H9 (cell line): ENCODE data around the gene HOXA2. TPM values are rescaled to one million over a fixed set of nuclear protein-coding genes. Genes with fewer than 3 reads are reported as not detected.
A peak's percentile ranks its signal among the peaks of the same experiment; 100 is the strongest.

ENCODE experiments used
- DNase-seq: peaks from one replicate; pipeline ENCODE4 v3.0.0-alpha.2; 2017
- H2AFZ ChIP-seq: one replicate; pipeline ENCODE4 v1.6.1; 2013; ENCODE audit warnings: mild to moderate bottlenecking, low read length, control low read depth, moderate library complexity
- H2AK5ac ChIP-seq: 2 replicates; pipeline ENCODE4 v1.6.1; 2013; ENCODE audit warnings: low read length, control low read depth, mixed read lengths; ENCODE audit not compliant: insufficient read length
- H2BK120ac ChIP-seq: one replicate; pipeline ENCODE4 v1.6.1; 2013; ENCODE audit warnings: low read depth, mild to moderate bottlenecking, low read length, control low read depth, inconsistent platforms; ENCODE audit not compliant: poor library complexity, severe bottlenecking
- H2BK12ac ChIP-seq: 2 replicates; pipeline ENCODE4 v1.6.1; 2013; ENCODE audit warnings: low read length, control low read depth, mixed read lengths, low read depth; ENCODE audit not compliant: insufficient read length
- H2BK15ac ChIP-seq: 2 replicates; pipeline ENCODE4 v1.6.1; 2013; ENCODE audit warnings: low read depth, low read length, control low read depth
- H2BK20ac ChIP-seq: one replicate; pipeline ENCODE4 v1.6.1; 2013; ENCODE audit warnings: low read depth, mild to moderate bottlenecking, low read length, control low read depth, inconsistent platforms; ENCODE audit not compliant: poor library complexity, severe bottlenecking
- H2BK5ac ChIP-seq: 2 replicates; pipeline ENCODE4 v1.6.1; 2013; ENCODE audit warnings: low read length, control low read depth, mixed read lengths; ENCODE audit not compliant: insufficient read length
- H3K14ac ChIP-seq: 2 replicates; pipeline ENCODE4 v1.6.1; 2013; ENCODE audit warnings: low read length, control low read depth; ENCODE audit not compliant: insufficient read depth
- H3K18ac ChIP-seq: 2 replicates; pipeline ENCODE4 v1.6.1; 2013; ENCODE audit warnings: low read depth, mild to moderate bottlenecking, mixed read lengths, low read length, control low read depth; ENCODE audit not compliant: insufficient read length
- H3K23ac ChIP-seq: 2 replicates; pipeline ENCODE4 v1.6.1; 2013; ENCODE audit warnings: low read length, control low read depth, mixed read lengths, low read depth; ENCODE audit not compliant: insufficient read length
- H3K23me2 ChIP-seq: 2 replicates; pipeline ENCODE4 v1.6.1; 2013; ENCODE audit warnings: low read depth, mild to moderate bottlenecking, mixed read lengths, low read length, control low read depth; ENCODE audit not compliant: insufficient read length, poor library complexity, severe bottlenecking
- H3K27ac ChIP-seq: 2 replicates; pipeline ENCODE4 v1.5.1; 2013; ENCODE audit warnings: low read length, control low read depth, mixed read lengths, low read depth; ENCODE audit not compliant: insufficient read length
- H3K27me3 ChIP-seq: 2 replicates; pipeline ENCODE4 v1.6.1; 2013; ENCODE audit warnings: low read length, control low read depth, inconsistent platforms; ENCODE audit not compliant: insufficient read depth
- H3K4ac ChIP-seq: 2 replicates; pipeline ENCODE4 v1.6.1; 2013; ENCODE audit warnings: low read depth, mild to moderate bottlenecking, control low read depth, inconsistent platforms, low read length, moderate library complexity
- H3K4me1 ChIP-seq: 2 replicates; pipeline ENCODE4 v1.6.1; 2013; ENCODE audit warnings: low read length, control low read depth, inconsistent platforms; ENCODE audit not compliant: insufficient read depth
- H3K4me2 ChIP-seq: 2 replicates; pipeline ENCODE4 v1.6.1; 2013; ENCODE audit warnings: low read length, control low read depth, mixed read lengths; ENCODE audit not compliant: insufficient read length, insufficient read depth
- H3K56ac ChIP-seq: 2 replicates; pipeline ENCODE4 v1.6.1; 2013; ENCODE audit warnings: low read depth, mild to moderate bottlenecking, mixed read lengths, low read length, control low read depth; ENCODE audit not compliant: insufficient read length
- H3K79me1 ChIP-seq: 2 replicates; pipeline ENCODE4 v1.6.1; 2013; ENCODE audit warnings: low read depth, mild to moderate bottlenecking, moderate library complexity, low read length, control low read depth, inconsistent platforms; ENCODE audit not compliant: insufficient read depth, poor library complexity, severe bottlenecking
- H3K79me2 ChIP-seq: 2 replicates; pipeline ENCODE4 v1.6.1; 2013; ENCODE audit warnings: low read length, control low read depth, inconsistent platforms; ENCODE audit not compliant: insufficient read depth
- H3K9ac ChIP-seq: 2 replicates; pipeline ENCODE4 v1.6.1; 2013; ENCODE audit warnings: low read length, control low read depth, mixed read lengths; ENCODE audit not compliant: insufficient read length; ENCODE audit errors: extremely low read depth
- H3K9me3 ChIP-seq: one replicate; pipeline ENCODE4 v1.6.1; 2013; ENCODE audit warnings: low read depth, low read length, inconsistent platforms; ENCODE audit not compliant: control insufficient read depth
- H3T11ph ChIP-seq: one replicate; pipeline ENCODE4 v1.6.1; 2013; ENCODE audit warnings: mild to moderate bottlenecking, low read length, control low read depth, inconsistent platforms
- H4K20me1 ChIP-seq: one replicate; pipeline ENCODE4 v1.6.1; 2013; ENCODE audit not compliant: control insufficient read depth, insufficient read length, insufficient read depth
- H4K5ac ChIP-seq: 2 replicates; pipeline ENCODE4 v1.6.1; 2013; ENCODE audit warnings: low read depth, mild to moderate bottlenecking, mixed read lengths, low read length, control low read depth; ENCODE audit not compliant: insufficient read length
- H4K8ac ChIP-seq: replicated peaks from 2 replicates; pipeline ENCODE4 v1.6.1; 2013; ENCODE audit warnings: low read length, control low read depth, mixed read lengths, low read depth; ENCODE audit not compliant: insufficient read length
- H4K91ac ChIP-seq: 2 replicates; pipeline ENCODE4 v1.6.1; 2013; ENCODE audit warnings: low read depth, mild to moderate bottlenecking, moderate library complexity, mixed read lengths, low read length, control low read depth; ENCODE audit not compliant: insufficient read length
- H3K27ac Mint-ChIP-seq, 3 experiments: 2 replicates in 2 of 3; 3 replicates in 1 of 3; pipeline ENCODE4 v1.8.0; 2020 to 2021; ENCODE audit warnings: mixed read lengths in 3 of 3, mild to moderate bottlenecking in 1 of 3, moderate library complexity in 1 of 3
- H3K27me3 Mint-ChIP-seq: 2 replicates; pipeline ENCODE4 v1.8.0; 2021; ENCODE audit warnings: low read depth, mild to moderate bottlenecking, moderate library complexity, mixed read lengths
- H3K36me3 Mint-ChIP-seq, 3 experiments: 2 replicates in 2 of 3; 3 replicates in 1 of 3; pipeline ENCODE4 v1.8.0; 2020 to 2021; ENCODE audit warnings: low read depth in 3 of 3, mixed read lengths in 3 of 3; ENCODE audit not compliant: insufficient read depth in 1 of 3
- H3K4me1 Mint-ChIP-seq, 2 experiments: 2 replicates each; pipeline ENCODE4 v1.8.0; 2020; ENCODE audit warnings: mixed read lengths in 2 of 2
- H3K4me3 Mint-ChIP-seq, 2 experiments: 2 replicates in 1 of 2; 3 replicates in 1 of 2; pipeline ENCODE4 v1.8.0; 2020 to 2021; ENCODE audit warnings: mild to moderate bottlenecking in 2 of 2, mixed read lengths in 2 of 2, moderate library complexity in 1 of 2
- H3K9me3 Mint-ChIP-seq, 2 experiments: 2 replicates in 1 of 2; 3 replicates in 1 of 2; pipeline ENCODE4 v1.8.0; 2020; ENCODE audit warnings: mild to moderate bottlenecking in 2 of 2, mixed read lengths in 2 of 2, moderate library complexity in 1 of 2
- CTCF ChIP-seq: fragments of 200-600 bp; sonication (generic); conservative IDR thresholded peaks from 3 replicates; pipeline ENCODE4 v1.8.0; 2021; ENCODE audit warnings: antibody characterized with exemption, mild to moderate bottlenecking
- WGBS: extraction: QIAGEN DNeasy Blood & Tissue Kit; methylation state at CpG from one replicate; pipeline ENCODE4 v1.1.7; 2013; ENCODE audit warnings: missing lambda C conversion rate, low lambda C conversion rate, mixed read lengths; ENCODE audit not compliant: insufficient read length; ENCODE audit errors: extremely low coverage; 5-methylcytosine and 5-hydroxymethylcytosine counted together
- total RNA-seq: library from RNA; stranded (reverse); gene quantifications from 2 replicates; pipeline ENCODE4 v1.2.1, GENCODE V29; 2021

The HOXA2 gene
- total RNA-seq, 1 experiment from 2014 or later = not detected

DNA sequence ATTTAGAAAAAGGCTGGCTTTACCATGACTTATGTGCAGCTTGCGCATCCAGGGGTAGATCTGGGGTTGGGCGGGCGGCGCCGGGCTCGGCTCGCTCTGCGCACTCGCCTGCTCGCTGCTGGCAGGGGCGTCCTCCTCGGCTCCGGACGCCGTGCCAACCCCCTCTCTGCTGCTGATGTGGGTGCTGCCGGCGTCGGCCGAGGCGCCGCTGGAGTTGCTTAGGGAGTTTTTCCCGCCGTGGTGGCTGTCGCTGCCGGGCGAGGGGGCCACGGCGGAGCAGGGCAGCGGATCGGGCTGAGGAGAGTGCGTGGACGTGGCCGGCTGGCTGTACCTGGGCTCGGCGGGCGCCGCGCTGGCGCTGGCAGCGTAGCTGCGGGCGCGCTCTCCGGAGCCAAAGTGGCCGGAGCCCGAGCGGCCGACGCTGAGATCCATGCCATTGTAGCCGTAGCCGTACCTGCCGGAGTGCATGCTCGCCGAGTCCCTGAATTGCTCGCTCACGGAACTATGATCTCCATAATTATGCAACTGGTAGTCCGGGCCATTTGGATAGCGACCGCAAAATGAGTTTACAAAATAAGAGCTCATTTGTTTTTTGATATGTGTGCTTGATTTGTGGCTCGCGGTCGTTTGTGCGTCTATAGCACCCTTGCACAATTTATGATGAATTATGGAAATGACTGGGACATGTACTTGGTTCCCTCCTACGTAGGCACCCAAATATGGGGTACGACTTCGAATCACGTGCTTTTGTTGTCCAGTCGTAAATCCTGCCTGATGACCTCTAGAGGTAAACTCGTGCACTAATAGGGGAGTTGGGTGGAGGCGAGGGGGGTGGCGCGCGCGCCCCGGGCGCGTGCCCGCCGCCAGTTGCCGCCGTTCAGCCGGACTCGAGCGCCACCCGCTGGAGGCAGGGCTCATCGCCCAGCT, 40.8 kb upstream of the HOXA2 start, which contains the start of gene HOXA5:
HOXA5 (minus strand) TSS at position 659 of the 927 bp plus-strand sequence; CDS start at position 585, 74 bp downstream.
- Histone ChIP-seq H2BK12ac (no peak within 1 kb of the TSS), H2BK120ac (no peak within 1 kb of the TSS), H4K8ac (no peak within 1 kb of the TSS), H2AK5ac (no peak within 1 kb of the TSS), H3K27ac (no peak within 1 kb of the TSS), H3T11ph (no peak within 1 kb of the TSS), H3K14ac (no peak within 1 kb of the TSS), H3K56ac (no peak within 1 kb of the TSS), H4K20me1 (no peaks in the 10 kb centered on the region), H3K9me3 (no peaks in the 10 kb centered on the region), H3K4me2 (peak within 1 kb of the TSS; percentile 65), H4K5ac (no peak within 1 kb of the TSS), H3K23me2 (peaks cover 14% of the 10 kb centered on the region), H3K79me2 (no peaks in the 10 kb centered on the region), H3K4me1 (no peaks in the 10 kb centered on the region), H4K91ac (no peak within 1 kb of the TSS), H2AFZ (no peak within 1 kb of the TSS), H3K18ac (no peak within 1 kb of the TSS), H2BK5ac (no peak within 1 kb of the TSS), H2BK20ac (no peak within 1 kb of the TSS), H3K4ac (no peak within 1 kb of the TSS), H3K9ac (no peak within 1 kb of the TSS), H3K23ac (no peak within 1 kb of the TSS), H3K79me1 (no peaks in the 10 kb centered on the region), H2BK15ac (no peak within 1 kb of the TSS), H3K27me3 (peaks cover 97% of the 10 kb centered on the region)
- whole genome bisulfite sequencing = no CpG with 5 or more reads among the region's 86 CpGs
- H3K27me3 Mint-ChIP-seq = peaks cover 100% of the 10 kb centered on the region
- peaks cover 16 to 28% of the 10 kb centered on the region in 2 experiments for H3K9me3 Mint-ChIP-seq
- H3K4me3 Mint-ChIP-seq = peak within 1 kb of the TSS; percentile 58 to 77
- TF ChIP-seq CTCF = peak; percentile 95
- no peaks in the 10 kb centered on the region; a peak in 3 of 7 replicates for H3K36me3 Mint-ChIP-seq
- peaks cover 7 to 23% of the 10 kb centered on the region in 2 experiments for H3K4me1 Mint-ChIP-seq
- peak; percentile 88 for DNase-seq
- no peak within 1 kb of the TSS for H3K27ac Mint-ChIP-seq
